Esophagus muscularis mucosa (tissue), 4 donors: ENCODE results near the gene IRF4.

Experiments used
- CTCF ChIP-seq, 3 experiments: fragments of 200-600 bp in 2 of 3; fragments of 450-650 bp in 1 of 3; sonication (generic) in 2 of 3; IDR thresholded peaks; one replicate each; pipeline ENCODE4 v1.5.1; 2017 to 2019; ENCODE audit warnings: antibody characterized with exemption in 3 of 3, mild to moderate bottlenecking in 2 of 3, moderate library complexity in 1 of 3
- EP300 ChIP-seq: sonication (generic); formaldehyde crosslinking; IDR thresholded peaks from one replicate; pipeline ENCODE4 v1.6.1; 2017; ENCODE audit warnings: antibody characterized with exemption
- POLR2A ChIP-seq: fragments of 450-650 bp; IDR thresholded peaks from one replicate; pipeline ENCODE4 v1.6.1; 2017; ENCODE audit warnings: antibody characterized with exemption, moderate library complexity, mild to moderate bottlenecking, low read depth
- POLR2AphosphoS5 ChIP-seq, 2 donors: sonication (generic); formaldehyde crosslinking; IDR thresholded peaks; one replicate each; pipeline ENCODE4 v1.6.1; 2017; ENCODE audit warnings: antibody characterized with exemption in 2 of 2

DNA sequence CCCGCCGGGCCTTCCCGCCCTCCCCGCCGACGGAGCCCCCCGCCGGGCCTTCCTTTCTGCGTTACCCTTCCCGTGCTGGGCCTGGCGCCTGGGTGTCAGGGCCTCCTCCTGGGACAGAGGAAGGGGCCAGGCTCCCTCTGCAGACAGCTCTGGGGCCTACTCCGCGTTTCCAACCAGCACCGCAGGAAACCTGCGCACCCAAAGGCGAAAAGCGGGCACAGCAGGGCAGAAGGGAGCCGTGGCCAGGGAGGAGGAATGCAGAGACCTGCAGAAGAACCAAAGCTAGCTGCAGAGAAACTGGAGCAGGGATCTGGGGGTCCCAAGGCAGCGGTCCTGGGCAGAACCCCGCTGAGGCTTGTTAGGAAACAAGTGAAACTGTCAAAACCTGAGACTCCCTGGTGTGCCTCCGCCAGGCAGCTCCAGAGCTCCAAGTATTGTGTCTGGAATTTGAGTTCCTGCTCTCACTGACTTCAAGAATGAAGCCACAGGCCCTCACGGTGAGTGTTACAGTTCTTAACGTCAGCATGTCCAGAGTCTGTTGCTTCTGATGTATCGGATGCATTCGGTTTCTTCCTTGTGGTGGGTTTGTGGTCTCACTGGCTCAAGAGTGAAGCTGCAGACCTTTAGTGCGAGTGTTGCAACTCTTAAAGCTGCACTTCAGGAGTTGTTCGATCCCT is 33.3 kb downstream of the IRF4 start:
- TF ChIP-seq CTCF (IDR thresholded peaks at IDR 0.05): no peak
- no peak for TF ChIP-seq POLR2A
- no peak for TF ChIP-seq EP300
- TF ChIP-seq POLR2AphosphoS5 (IDR thresholded peaks at IDR 0.05): no peak
